H1 (cell line): Measurements from ENCODE around the gene FGGY. TPM values are rescaled to one million over a fixed set of nuclear protein-coding genes. Genes with fewer than 3 reads are reported as not detected.

Experiments used
- CTCF ChIA-PET: fragments of 300-600 bp; sonication (Branson Sonifier 250); formaldehyde crosslinking; loops from one replicate; lab custom pipeline; 2021; ENCODE audit not compliant: partially characterized antibody; lab: Charles Lee
- POLR2A ChIA-PET: fragments of 300-600 bp; sonication (Branson Sonifier 250); formaldehyde crosslinking; loops from one replicate; lab custom pipeline; 2021; ENCODE audit warnings: inconsistent platforms; ENCODE audit not compliant: partially characterized antibody; lab: Charles Lee
- DNase-seq, 2 experiments: peaks; one replicate each; pipeline versions ENCODE4 v3.0.0 to v3.0.0-alpha.2; 2010 to 2022; ENCODE audit warnings: low spot score in 2 of 2, low read depth in 1 of 2, mixed read lengths in 1 of 2
- FAIRE-seq: peaks from 2 replicates; lab custom pipeline; 2011; peaks lifted over from hg19 to GRCh38; lab: Jason Lieb, UNC
- H2AFZ ChIP-seq: 2 replicates; pipeline ENCODE4 v1.8.1; 2012; ENCODE audit warnings: low read length, inconsistent platforms
- H2AK5ac ChIP-seq: 2 replicates; pipeline ENCODE4 v1.6.1; 2013; ENCODE audit warnings: low read depth, low read length
- H2BK120ac ChIP-seq: replicated peaks from 2 replicates; pipeline ENCODE3; 2013; ENCODE audit warnings: low read depth, low read length, inconsistent platforms
- H2BK12ac ChIP-seq: 2 replicates; pipeline ENCODE4 v1.6.1; 2013; ENCODE audit warnings: low read depth, low read length
- H2BK15ac ChIP-seq: 2 replicates; pipeline ENCODE4 v1.6.1; 2013; ENCODE audit warnings: low read length
- H2BK20ac ChIP-seq: 2 replicates; pipeline ENCODE4 v1.6.1; 2013; ENCODE audit warnings: low read length
- H2BK5ac ChIP-seq: 2 replicates; pipeline ENCODE4 v1.6.1; 2013; ENCODE audit warnings: low read depth, low read length
- H3K14ac ChIP-seq: 2 replicates; pipeline ENCODE4 v1.6.1; 2013; ENCODE audit warnings: inconsistent platforms; ENCODE audit not compliant: insufficient read length
- H3K18ac ChIP-seq: 2 replicates; pipeline ENCODE4 v1.6.1; 2013; ENCODE audit warnings: low read length; ENCODE audit errors: extremely low read depth
- H3K23ac ChIP-seq: 2 replicates; pipeline ENCODE4 v1.6.1; 2013; ENCODE audit warnings: inconsistent platforms; ENCODE audit not compliant: insufficient read length
- H3K23me2 ChIP-seq: 2 replicates; pipeline ENCODE4 v1.6.1; 2013; ENCODE audit warnings: low read depth, low read length
- H3K27ac ChIP-seq: 2 replicates; pipeline ENCODE4 v1.6.1; 2011; ENCODE audit warnings: low read depth, low read length, inconsistent platforms
- H3K27me3 ChIP-seq, 4 experiments: replicated peaks in 1 of 4; 1 replicate in 1 of 4; 2 replicates in 3 of 4; pipeline versions ENCODE4 v1.6.1 to v1.8.1; 2011 to 2013; ENCODE audit warnings: low read length in 3 of 4, mild to moderate bottlenecking in 3 of 4, inconsistent platforms in 2 of 4, mixed read lengths in 2 of 4, moderate library complexity in 1 of 4; ENCODE audit not compliant: control insufficient read depth in 3 of 4, insufficient read depth in 3 of 4; ENCODE audit errors: extremely low read depth in 1 of 4
- H3K36me3 ChIP-seq, 4 experiments: 2 replicates each; pipeline versions ENCODE4 v1.6.1 to v1.8.1; 2011 to 2013; ENCODE audit warnings: mild to moderate bottlenecking in 4 of 4, low read length in 3 of 4, moderate library complexity in 2 of 4, control low read depth in 1 of 4, inconsistent platforms in 1 of 4; ENCODE audit not compliant: insufficient read depth in 4 of 4, control insufficient read depth in 2 of 4
- H3K4ac ChIP-seq: replicated peaks from 2 replicates; pipeline ENCODE3; 2013; ENCODE audit warnings: low read length, low read depth, mixed read lengths, inconsistent platforms; ENCODE audit not compliant: insufficient read length
- H3K4me1 ChIP-seq, 4 experiments: replicated peaks in 1 of 4; 1 replicate in 1 of 4; 2 replicates in 3 of 4; pipeline versions ENCODE4 v1.6.1 to v1.8.1; 2011 to 2013; ENCODE audit warnings: low read length in 3 of 4, inconsistent platforms in 2 of 4, mixed read lengths in 1 of 4; ENCODE audit not compliant: insufficient read depth in 4 of 4, control insufficient read depth in 3 of 4
- H3K4me2 ChIP-seq, 2 experiments: 2 replicates each; pipeline versions ENCODE4 v1.6.1 to v1.8.1; 2011 to 2013; ENCODE audit warnings: low read depth in 2 of 2, low read length in 2 of 2, control low read depth in 1 of 2, inconsistent platforms in 1 of 2, mild to moderate bottlenecking in 1 of 2; ENCODE audit not compliant: insufficient read depth in 1 of 2
- H3K4me3 ChIP-seq, 4 experiments: fragments of 200-600, 300-600 bp in 1 of 4; sonication (generic), shearing (Covaris generic), sonication (Bioruptor Twin) in 1 of 4; 2 replicates each; pipeline versions ENCODE4 v1.5.1 to v1.8.1; 2011 to 2016; ENCODE audit warnings: low read length in 4 of 4, low read depth in 3 of 4, control low read depth in 2 of 4, inconsistent platforms in 2 of 4, mild to moderate bottlenecking in 2 of 4, mixed read lengths in 1 of 4, moderate library complexity in 1 of 4; ENCODE audit not compliant: insufficient read depth in 2 of 4; ENCODE audit errors: extremely low read depth in 1 of 4
- H3K56ac ChIP-seq: replicated peaks from 2 replicates; pipeline ENCODE3; 2013; ENCODE audit warnings: low read depth, mild to moderate bottlenecking, mixed read lengths, low read length, inconsistent platforms; ENCODE audit not compliant: insufficient read length
- H3K79me1 ChIP-seq: 2 replicates; pipeline ENCODE4 v1.6.1; 2013; ENCODE audit warnings: low read depth, low read length, control low read depth
- H3K79me2 ChIP-seq, 2 experiments: 2 replicates each; pipeline versions ENCODE4 v1.6.1 to v1.8.1; 2012 to 2013; ENCODE audit warnings: low read length in 2 of 2, mild to moderate bottlenecking in 2 of 2, inconsistent platforms in 1 of 2; ENCODE audit not compliant: insufficient read depth in 2 of 2, control insufficient read depth in 1 of 2
- H3K9ac ChIP-seq, 4 experiments: replicated peaks in 1 of 4; 1 replicate in 1 of 4; 2 replicates in 3 of 4; pipeline versions ENCODE4 v1.6.1 to v1.8.1; 2011 to 2013; ENCODE audit warnings: low read depth in 3 of 4, low read length in 3 of 4, control low read depth in 2 of 4, mild to moderate bottlenecking in 2 of 4, moderate library complexity in 2 of 4, inconsistent platforms in 1 of 4; ENCODE audit errors: extremely low read depth in 1 of 4
- H3K9me3 ChIP-seq, 2 experiments: 2 replicates each; pipeline versions ENCODE4 v1.6.1 to v1.8.1; 2012 to 2013; ENCODE audit warnings: mild to moderate bottlenecking in 2 of 2, moderate library complexity in 2 of 2, control low read depth in 1 of 2, inconsistent platforms in 1 of 2, low read depth in 1 of 2, low read length in 1 of 2, mixed read lengths in 1 of 2; ENCODE audit not compliant: insufficient read depth in 2 of 2
- H4K20me1 ChIP-seq, 2 experiments: replicated peaks in 1 of 2; 2 replicates each; pipeline versions ENCODE3 to v1.8.1; 2011 to 2013; ENCODE audit warnings: inconsistent platforms in 2 of 2, low read length in 2 of 2, mild to moderate bottlenecking in 1 of 2; ENCODE audit not compliant: insufficient read depth in 2 of 2, control insufficient read depth in 1 of 2
- H4K5ac ChIP-seq: 2 replicates; pipeline ENCODE4 v1.6.1; 2013; ENCODE audit warnings: low read length, low read depth, mixed read lengths, inconsistent platforms; ENCODE audit not compliant: insufficient read length
- H4K8ac ChIP-seq: 2 replicates; pipeline ENCODE4 v1.8.0; 2013; ENCODE audit warnings: mild to moderate bottlenecking, moderate library complexity, low read length, inconsistent platforms; ENCODE audit not compliant: insufficient read depth; ENCODE audit errors: extremely low read depth
- H4K91ac ChIP-seq: replicated peaks from 2 replicates; pipeline ENCODE3; 2013; ENCODE audit warnings: low read length, mixed read lengths, inconsistent platforms; ENCODE audit not compliant: insufficient read length
- CBX8 ChIP-seq: fragments of 300-800, 300-1000 bp; sonication (generic); IDR thresholded peaks from 2 replicates; pipeline ENCODE4 v1.7.1; 2016; ENCODE audit warnings: low read depth, low read length, borderline replicate concordance
- NANOG ChIP-seq: IDR thresholded peaks from 2 replicates; pipeline ENCODE4 v1.6.1; 2011; ENCODE audit warnings: low read length, low read depth, mild to moderate bottlenecking, inconsistent platforms; ENCODE audit not compliant: insufficient read depth, poor library complexity, severe bottlenecking
- RBBP5 ChIP-seq: IDR thresholded peaks from 2 replicates; pipeline ENCODE4 v1.7.1; 2012; ENCODE audit warnings: low read depth, mild to moderate bottlenecking, inconsistent platforms, low read length, moderate library complexity, borderline replicate concordance
- RFX5 ChIP-seq: IDR thresholded peaks from 2 replicates; pipeline ENCODE4 v1.6.1; 2011; ENCODE audit warnings: low read depth, low read length, improper control_type of control experiment, borderline replicate concordance
- TCF12 ChIP-seq: IDR thresholded peaks from 2 replicates; pipeline ENCODE4 v1.6.1; 2011; ENCODE audit warnings: low read depth, mild to moderate bottlenecking, low read length
- YY1 ChIP-seq: IDR thresholded peaks from 2 replicates; pipeline ENCODE4 v1.6.1; 2011; ENCODE audit warnings: low read depth, mild to moderate bottlenecking, low read length
- WGBS, 2 experiments: shearing (Covaris generic) in 1 of 2; methylation state at CpG; one replicate each; pipeline versions ENCODE4 v1.1.6 to v1.1.7; 2013 to 2015; ENCODE audit warnings: low lambda C conversion rate in 2 of 2, mixed read lengths in 2 of 2, inconsistent platforms in 1 of 2, low coverage in 1 of 2, missing lambda C conversion rate in 1 of 2; ENCODE audit not compliant: insufficient replicate concordance in 2 of 2, insufficient coverage in 1 of 2, insufficient read length in 1 of 2; ENCODE audit errors: extremely low coverage in 1 of 2, missing lambda C conversion rate in 1 of 2; 5-methylcytosine and 5-hydroxymethylcytosine counted together
- polyA plus RNA-seq, 7 experiments: library from polyadenylated mRNA; depleted of rRNA in 3 of 7; stranded (reverse) in 5 of 7; unstranded in 2 of 7; fragments of >200 nt in 5 of 7; fragments of 200-250 nt in 2 of 7; gene quantifications; 1 replicate in 5 of 7; 2 replicates in 1 of 7; 4 replicates in 1 of 7; pipeline versions ENCODE4 v1.2.1 to v1.2.3, GENCODE V29; 2011 to 2013; ENCODE audit warnings: missing spikeins in 2 of 7, mixed read lengths in 2 of 7
- total RNA-seq: library from RNA; stranded (reverse); fragmentation: NEBNext Ultra II Directional; extraction: Animal tissue kit (Norgen Biotek cat#: 25700); gene quantifications from 2 replicates; pipeline ENCODE4 v1.2.1, GENCODE V29; 2021

The FGGY gene
- total and polyA plus RNA-seq, 2 of the 8 experiments (the other 6 are each of a cell fraction or from before 2014, with no cell fraction given), result 10.3 to 12.5 TPM

GRCh38 chr1:59505596-59506028, 208.7 kb downstream of the FGGY start:
- H3K4me1 ChIP-seq, result peaks cover 0 to 8% (median 3%) of the 10 kb centered on the region in 4 experiments; a peak in 3 of 7 replicates
- CTCF ChIA-PET, result no interaction called here
- no peak overlapping the region for H3K56ac ChIP-seq
- no peaks in the 10 kb centered on the region for H3K27me3 ChIP-seq
- H3K4me3 ChIP-seq, result no peak overlapping the region
- no peaks in the 10 kb centered on the region for H4K20me1 ChIP-seq
- H3K14ac ChIP-seq, result no peak overlapping the region
- H3K23me2 ChIP-seq, result no peaks in the 10 kb centered on the region
- H4K8ac ChIP-seq, result no peak overlapping the region
- no peak overlapping the region for H4K91ac ChIP-seq
- H3K27ac ChIP-seq, result no peak overlapping the region
- H2BK15ac ChIP-seq, result no peak overlapping the region
- H3K36me3 ChIP-seq, result no peaks in the 10 kb centered on the region
- no peak overlapping the region for H2AK5ac ChIP-seq
- H3K4ac ChIP-seq, result no peak overlapping the region
- H3K9ac ChIP-seq, result no peak overlapping the region
- POLR2A ChIA-PET, result no interaction called here
- no peaks in the 10 kb centered on the region for H3K79me2 ChIP-seq
- H2AFZ ChIP-seq, result no peak overlapping the region
- H2BK20ac ChIP-seq, result no peak overlapping the region
- H3K4me2 ChIP-seq, result no peak overlapping the region
- no peak overlapping the region for H4K5ac ChIP-seq
- TF ChIP-seq YY1 (no peak), NANOG (no peak), RFX5 (no peak), RBBP5 (no peak), TCF12 (no peak), CBX8 (no peak)
- FAIRE-seq (no peak), DNase-seq (no peak)
- no peak overlapping the region for H2BK120ac ChIP-seq
- WGBS, 2 experiments, result 85% methylated on average over 2 of the region's 2 CpGs; no CpG with 5 or more reads in 1 of the 2 experiments
- H2BK5ac ChIP-seq, result no peak overlapping the region
- H3K79me1 ChIP-seq, result no peaks in the 10 kb centered on the region
- H3K18ac ChIP-seq, result no peak overlapping the region
- no peak overlapping the region for H2BK12ac ChIP-seq
- H3K23ac ChIP-seq, result no peak overlapping the region
- no peaks in the 10 kb centered on the region for H3K9me3 ChIP-seq
